ENCODE data around the gene CACNA1C. TPM values are rescaled to one million over a fixed set of nuclear protein-coding genes. Genes with fewer than 3 reads are reported as not detected.

CACNA1C gene
- total RNA-seq, 1 experiment from 2014 or later, result 1.1 TPM

- no peak overlapping the region for H2AFZ ChIP-seq (ENCODE audit: low read length)
- no peak overlapping the region for H2BK120ac ChIP-seq (ENCODE audit: low read depth, low read length, poor library complexity, severe bottlenecking)
- Mint-ChIP-seq H3K9me3 (peaks cover 3 to 6% of the 10 kb centered on the region in 2 experiments), H3K36me3 (ENCODE audit: insufficient read depth in 1 of 3, low read depth in 3 of 3) (peaks cover 2 to 5% (median 2%) of the 10 kb centered on the region in 3 experiments; a peak in 6 of 7 replicates), H3K4me3 (no peak overlapping the region), H3K27ac (no peak overlapping the region), H3K4me1 (peaks cover 19 to 31% of the 10 kb centered on the region in 2 experiments), H3K27me3 (ENCODE audit: low read depth) (peaks cover 3% of the 10 kb centered on the region; the same call in 1 of the 2 replicates)
- no peaks in the 10 kb centered on the region for H3K79me2 ChIP-seq (ENCODE audit: insufficient read depth, low read length)
- no peaks in the 10 kb centered on the region for H3K23me2 ChIP-seq (ENCODE audit: insufficient read length, low read depth, low read length, poor library complexity, severe bottlenecking)
- no peak overlapping the region for H2BK15ac ChIP-seq (ENCODE audit: low read depth, low read length)
- peak; percentile 26 for DNase-seq
- H3K4ac ChIP-seq (ENCODE audit: low read depth, low read length), result no peak overlapping the region
- no peak overlapping the region for H2BK12ac ChIP-seq (ENCODE audit: insufficient read length, low read depth, low read length)
- no peak overlapping the region for H3K23ac ChIP-seq (ENCODE audit: insufficient read length, low read depth, low read length)
- no peak overlapping the region for H2AK5ac ChIP-seq (ENCODE audit: insufficient read length, low read length)
- TF ChIP-seq CTCF (conservative IDR thresholded peaks at IDR 0.05), result no peak
- no peak overlapping the region for H3K18ac ChIP-seq (ENCODE audit: insufficient read length, low read depth, low read length)
- H3K9ac ChIP-seq (ENCODE audit: extremely low read depth, insufficient read length, low read length), result no peak overlapping the region
- no peak overlapping the region for H4K5ac ChIP-seq (ENCODE audit: insufficient read length, low read depth, low read length)
- H2BK20ac ChIP-seq (ENCODE audit: low read depth, low read length, poor library complexity, severe bottlenecking), result no peak overlapping the region
- H2BK5ac ChIP-seq (ENCODE audit: insufficient read length, low read length), result no peak overlapping the region
- H3K4me2 ChIP-seq (ENCODE audit: insufficient read depth, insufficient read length, low read length), result no peak overlapping the region
- no peak overlapping the region for H3K14ac ChIP-seq (ENCODE audit: insufficient read depth, low read length)
- no peaks in the 10 kb centered on the region for H4K20me1 ChIP-seq (ENCODE audit: control insufficient read depth, insufficient read depth, insufficient read length)
- peaks cover 6% of the 10 kb centered on the region for H3K4me1 ChIP-seq (ENCODE audit: insufficient read depth, low read length)
- no peak overlapping the region for H4K91ac ChIP-seq (ENCODE audit: insufficient read length, low read depth, low read length)
- no peak overlapping the region for H3K27ac ChIP-seq (ENCODE audit: insufficient read length, low read depth, low read length)
- H4K8ac ChIP-seq (replicated peaks; ENCODE audit: insufficient read length, low read depth, low read length), result no peak overlapping the region
- no CpG with 5 or more reads among the region's 3 CpGs for WGBS (ENCODE audit: extremely low coverage, insufficient read length, low lambda C conversion rate)
- no peak overlapping the region for H3T11ph ChIP-seq (ENCODE audit: low read length)
- H3K9me3 ChIP-seq (ENCODE audit: control insufficient read depth, low read depth, low read length), result no peaks in the 10 kb centered on the region
- no peaks in the 10 kb centered on the region for H3K27me3 ChIP-seq (ENCODE audit: insufficient read depth, low read length)
- no peaks in the 10 kb centered on the region for H3K79me1 ChIP-seq (ENCODE audit: insufficient read depth, low read depth, low read length, poor library complexity, severe bottlenecking)
- H3K56ac ChIP-seq (ENCODE audit: insufficient read length, low read depth, low read length), result no peak overlapping the region
Measured at GRCh38 chr12:2680676-2681039, 627.9 kb downstream of the CACNA1C start.

Data from H9 (cell line).